ENCODE measurements around the gene MYO1C.
A peak's percentile ranks its signal among the peaks of the same experiment; 100 is the strongest.
"Not testable (repeated sequence)": the region's sequence is repeated elsewhere in the genome, so short reads cannot be mapped to it uniquely, and the experiment has no call there.

MYO1C gene

DNA sequence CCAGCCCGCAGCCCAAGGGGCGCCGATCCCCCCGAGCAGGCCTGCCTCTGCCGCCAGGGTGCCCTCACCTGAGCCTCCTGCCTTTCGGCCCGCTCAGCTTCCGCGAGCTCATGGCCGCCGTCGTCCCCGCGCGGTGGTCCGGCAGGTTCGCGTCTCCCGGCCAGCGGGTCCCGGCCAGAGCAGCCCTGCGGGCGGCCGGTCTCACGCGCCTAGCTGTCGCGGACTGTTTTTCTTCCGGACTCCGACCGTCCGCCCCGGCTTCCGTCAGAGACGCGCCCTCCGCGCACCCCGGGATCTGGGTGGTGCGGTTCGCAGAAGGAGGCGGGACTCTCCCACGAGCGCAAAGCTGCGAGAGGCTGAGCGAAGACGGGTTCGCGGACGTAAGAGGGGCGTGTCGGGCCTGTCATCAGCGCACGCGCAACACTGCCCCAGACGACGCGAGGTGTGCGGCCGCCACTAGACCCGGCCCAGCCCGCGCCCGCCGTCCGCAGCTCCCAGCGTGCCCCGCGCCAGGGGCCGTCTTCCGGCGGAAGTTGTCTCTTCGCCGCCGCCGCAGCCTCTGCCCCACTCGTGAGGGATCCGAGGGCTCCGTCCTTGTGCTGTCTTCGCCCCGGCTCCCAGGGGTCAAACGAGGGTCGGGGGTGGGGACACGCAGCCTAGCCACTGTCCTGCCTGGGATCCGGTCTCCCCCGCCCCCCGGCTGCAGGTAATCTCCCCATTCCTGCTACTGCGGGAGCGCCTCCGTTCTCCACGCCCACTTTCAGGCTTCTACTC, 24.1 kb upstream of the MYO1C start, which contains the start of gene INPP5K:
INPP5K (minus strand) TSS at position 225 of the 774 bp plus-strand sequence; CDS start at position 112, 113 bp downstream.
- Mint-ChIP-seq H3K4me3 (peak within 1 kb of the TSS; percentile 88), H3K27ac (peak within 1 kb of the TSS; percentile 77), H3K36me3 (ENCODE audit: low read depth) (peaks cover 15% of the 10 kb centered on the region), H3K9me3 (no peaks in the 10 kb centered on the region), H3K27me3 (no peaks in the 10 kb centered on the region), H3K4me1 (ENCODE audit: low read depth) (peaks cover 28% of the 10 kb centered on the region)

DNA sequence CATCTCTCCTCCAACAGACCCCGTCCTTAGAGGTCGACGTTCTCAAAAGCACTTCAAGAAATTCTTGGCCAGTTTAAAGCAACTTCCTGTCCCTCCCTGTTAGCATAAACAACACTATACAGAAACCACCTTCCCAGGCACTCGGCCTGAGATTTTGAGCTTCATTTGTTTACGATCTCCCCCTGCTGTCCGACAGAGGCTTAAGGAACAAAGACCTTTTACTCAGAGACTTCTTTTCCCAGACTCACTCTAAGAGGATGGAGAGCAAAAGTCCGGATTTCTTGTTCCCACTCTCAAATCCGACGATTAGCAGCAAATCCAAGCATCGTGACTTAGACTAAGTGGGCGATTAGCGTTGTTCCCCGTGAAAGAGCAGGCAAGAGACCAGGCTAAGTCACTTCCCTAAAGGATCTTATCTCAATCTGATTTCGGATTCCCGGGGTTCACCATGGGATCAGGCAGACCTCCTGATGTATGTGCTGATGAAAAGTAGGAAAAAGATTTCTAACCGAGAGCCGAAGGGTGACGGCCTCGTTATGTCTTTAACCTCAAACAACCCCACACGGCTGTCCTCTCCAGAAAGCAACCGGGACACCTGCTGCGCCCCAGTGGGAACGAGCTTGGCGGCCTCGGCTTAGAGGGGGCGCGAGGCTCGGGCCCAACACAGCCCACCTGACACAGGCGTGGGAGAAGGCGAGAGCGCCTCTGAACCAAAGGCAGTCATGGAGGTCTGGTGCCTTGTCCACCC, 23.3 kb upstream of the MYO1C start:
- H3K27me3 Mint-ChIP-seq = no peaks in the 10 kb centered on the region
- peak overlapping the region; percentile 59 for H3K27ac Mint-ChIP-seq
- no peaks in the 10 kb centered on the region for H3K9me3 Mint-ChIP-seq
- peaks cover 28% of the 10 kb centered on the region for H3K4me1 Mint-ChIP-seq (ENCODE audit: low read depth)
- peak overlapping the region; percentile 88 for H3K4me3 Mint-ChIP-seq
- peaks cover 15% of the 10 kb centered on the region for H3K36me3 Mint-ChIP-seq (ENCODE audit: low read depth)

DNA sequence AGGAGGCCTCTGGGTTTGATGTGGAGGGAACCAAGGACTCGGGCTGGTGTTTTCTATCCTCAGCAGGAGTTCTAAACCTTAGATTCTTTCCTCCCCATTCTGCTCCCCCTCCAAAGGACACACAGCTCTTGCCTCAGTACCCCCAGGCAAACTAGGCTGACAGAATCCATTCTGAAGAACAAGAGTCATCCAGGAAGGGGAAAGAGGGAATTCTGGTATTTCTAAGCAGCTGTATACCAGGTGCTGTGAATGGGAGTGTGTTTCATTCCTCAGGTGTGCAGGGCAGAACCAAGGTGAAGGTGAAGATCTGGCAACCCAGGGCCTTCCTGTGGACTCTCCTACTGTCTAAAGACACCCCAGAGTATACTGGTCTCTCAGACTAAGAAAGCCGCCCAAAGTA, 19.9 kb upstream of the MYO1C start:
- Mint-ChIP-seq H3K4me3 (no peak overlapping the region), H3K9me3 (no peaks in the 10 kb centered on the region), H3K4me1 (ENCODE audit: low read depth) (peaks cover 17% of the 10 kb centered on the region), H3K27ac (no peak overlapping the region), H3K36me3 (ENCODE audit: low read depth) (peaks cover 4% of the 10 kb centered on the region), H3K27me3 (no peaks in the 10 kb centered on the region)

DNA sequence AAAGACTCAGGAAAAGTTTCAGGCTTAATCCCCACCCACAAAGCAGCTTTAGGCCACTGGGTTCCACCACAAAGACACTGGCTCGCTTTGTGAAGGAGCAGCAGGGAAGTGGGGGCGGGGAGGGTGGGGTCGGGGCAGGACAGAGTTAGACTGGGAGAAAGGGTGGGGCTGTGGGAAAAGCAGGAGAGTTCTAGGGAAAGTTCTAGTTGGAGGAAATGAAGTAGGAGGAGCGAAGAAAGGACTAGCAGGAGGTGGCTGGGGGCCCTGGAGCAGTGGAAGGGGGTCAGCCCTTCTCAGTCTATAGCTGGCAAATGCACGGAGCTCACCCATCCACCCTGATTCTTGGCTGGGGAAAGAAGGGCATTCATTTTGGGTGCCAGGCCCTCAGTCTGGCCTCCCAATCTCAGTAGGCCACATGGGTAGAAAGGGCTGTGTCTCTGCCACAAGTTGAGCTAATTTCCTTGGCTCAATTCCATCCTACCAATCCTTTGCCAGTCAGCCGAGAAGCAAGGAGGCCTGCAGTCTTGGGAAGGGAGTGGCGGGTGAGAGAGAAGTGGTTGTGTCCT, 19.4 kb upstream of the MYO1C start:
- Mint-ChIP-seq H3K27me3 (no peaks in the 10 kb centered on the region), H3K4me1 (ENCODE audit: low read depth) (peaks cover 17% of the 10 kb centered on the region), H3K9me3 (no peaks in the 10 kb centered on the region), H3K36me3 (ENCODE audit: low read depth) (peaks cover 8% of the 10 kb centered on the region), H3K4me3 (no peak overlapping the region), H3K27ac (no peak overlapping the region)

DNA sequence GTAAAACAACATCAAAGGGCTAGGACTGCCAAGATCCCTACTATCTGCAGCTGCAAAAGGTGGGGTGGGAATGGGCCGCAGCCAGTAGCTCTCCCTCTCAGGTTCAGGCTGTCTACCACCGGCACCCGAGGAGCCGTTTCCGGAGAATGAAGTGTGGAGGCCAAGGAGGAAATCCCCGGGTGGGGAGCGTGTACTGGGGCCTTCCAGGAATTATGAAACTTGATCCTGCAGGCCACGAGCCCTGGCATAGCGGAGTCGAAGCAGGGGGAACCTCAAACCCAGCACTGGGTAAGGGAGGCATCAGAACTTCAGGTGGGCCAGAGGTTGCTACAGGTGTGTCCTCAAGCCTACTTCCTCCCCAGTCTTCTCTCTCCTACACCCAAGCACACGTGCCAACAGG, 18.8 kb upstream of the MYO1C start:
- Mint-ChIP-seq H3K36me3 (ENCODE audit: low read depth) (peaks cover 8% of the 10 kb centered on the region), H3K27me3 (no peaks in the 10 kb centered on the region), H3K4me3 (no peak overlapping the region), H3K27ac (no peak overlapping the region), H3K9me3 (no peaks in the 10 kb centered on the region), H3K4me1 (ENCODE audit: low read depth) (peaks cover 17% of the 10 kb centered on the region)

DNA sequence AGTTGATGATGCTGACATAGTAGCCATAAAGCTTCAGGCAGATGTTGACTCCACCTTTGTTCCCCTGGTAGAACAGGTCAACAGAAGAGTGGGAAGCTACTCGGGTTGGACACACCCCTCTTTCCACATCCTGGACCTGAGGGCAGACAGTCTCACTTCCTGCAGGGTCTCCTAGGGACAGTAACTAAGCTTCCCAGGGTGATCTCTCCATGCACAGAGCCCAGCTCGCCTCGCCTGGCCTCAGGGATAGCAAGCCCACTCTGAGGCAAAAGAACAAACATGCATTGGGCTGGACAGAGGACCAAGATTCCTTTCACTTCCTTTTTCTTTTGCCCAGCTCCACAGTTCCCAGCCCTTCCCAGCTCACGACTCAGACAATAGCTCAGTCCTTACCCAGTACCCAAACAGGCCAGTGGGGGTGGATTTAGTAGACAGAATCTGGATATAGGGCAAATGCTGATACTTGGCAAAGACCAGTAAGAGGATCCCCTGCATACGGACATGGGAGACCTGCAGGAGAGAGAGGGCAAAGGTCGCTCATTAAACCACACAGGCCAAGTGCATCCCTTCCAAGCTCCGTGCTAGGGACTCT, 16.9 kb upstream of the MYO1C start:
- no peak overlapping the region for H3K4me3 Mint-ChIP-seq
- no peaks in the 10 kb centered on the region for H3K27me3 Mint-ChIP-seq
- H3K27ac Mint-ChIP-seq = no peak overlapping the region
- H3K4me1 Mint-ChIP-seq (ENCODE audit: low read depth) = peaks cover 2% of the 10 kb centered on the region
- H3K9me3 Mint-ChIP-seq = no peaks in the 10 kb centered on the region
- peaks cover 12% of the 10 kb centered on the region for H3K36me3 Mint-ChIP-seq (ENCODE audit: low read depth)

DNA sequence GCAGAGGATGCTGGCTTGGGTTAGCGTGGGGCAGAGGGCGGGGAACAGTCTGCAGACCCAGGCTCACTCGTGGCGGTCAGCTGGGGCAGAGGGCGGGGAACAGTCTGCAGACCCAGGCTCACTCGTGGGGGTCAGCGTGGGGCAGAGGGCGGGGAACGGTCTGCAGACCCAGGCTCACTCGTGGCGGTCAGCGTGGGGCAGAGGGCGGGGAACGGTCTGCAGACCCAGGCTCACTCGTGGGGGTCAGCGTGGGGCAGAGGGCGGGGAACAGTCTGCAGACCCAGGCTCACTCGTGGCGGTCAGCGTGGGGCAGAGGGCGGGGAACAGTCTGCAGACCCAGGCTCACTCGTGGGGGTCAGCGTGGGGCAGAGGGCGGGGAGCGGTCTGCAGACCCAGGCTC, 16.2 kb upstream of the MYO1C start:
- H3K9me3 Mint-ChIP-seq; H3K4me3 Mint-ChIP-seq; H3K27ac Mint-ChIP-seq; H3K27me3 Mint-ChIP-seq; H3K4me1 Mint-ChIP-seq (ENCODE audit: low read depth): not testable (repeated sequence)
- peaks cover 17% of the 10 kb centered on the region for H3K36me3 Mint-ChIP-seq (ENCODE audit: low read depth)

DNA sequence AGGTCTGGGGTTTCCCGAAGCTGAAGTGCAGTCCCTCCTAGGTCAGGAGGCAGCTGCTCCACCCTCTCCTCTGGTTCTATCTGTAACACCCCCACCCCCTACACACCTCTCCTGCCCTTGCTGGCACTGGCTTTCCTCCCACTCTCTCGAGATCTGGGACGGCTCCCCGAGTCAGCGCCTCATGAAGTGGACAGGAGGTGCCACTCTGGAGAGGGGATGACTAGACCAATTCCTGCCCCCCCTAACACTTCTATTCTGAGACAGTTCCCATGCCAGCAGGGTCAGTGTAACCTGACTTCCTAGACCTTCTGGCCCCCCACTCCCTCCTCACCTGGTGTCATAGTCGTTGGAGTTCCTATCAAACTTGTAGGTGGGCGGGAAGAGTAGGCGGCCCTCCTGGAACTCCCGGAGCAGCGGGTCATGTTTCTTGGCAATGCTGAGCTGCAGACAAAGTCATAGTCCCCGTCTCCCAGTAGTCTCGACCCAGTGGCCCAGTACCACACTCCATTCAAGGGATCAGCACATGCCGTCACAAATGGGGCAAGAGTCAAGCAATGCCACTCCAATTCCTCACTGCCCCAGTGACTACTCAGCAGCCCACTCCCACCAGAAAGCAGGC, 14.3 kb upstream of the MYO1C start:
- no peaks in the 10 kb centered on the region for H3K4me1 Mint-ChIP-seq (ENCODE audit: low read depth)
- no peaks in the 10 kb centered on the region for H3K27me3 Mint-ChIP-seq
- no peak overlapping the region for H3K27ac Mint-ChIP-seq
- H3K9me3 Mint-ChIP-seq = no peaks in the 10 kb centered on the region
- H3K4me3 Mint-ChIP-seq = no peak overlapping the region
- peaks cover 17% of the 10 kb centered on the region for H3K36me3 Mint-ChIP-seq (ENCODE audit: low read depth)

DNA sequence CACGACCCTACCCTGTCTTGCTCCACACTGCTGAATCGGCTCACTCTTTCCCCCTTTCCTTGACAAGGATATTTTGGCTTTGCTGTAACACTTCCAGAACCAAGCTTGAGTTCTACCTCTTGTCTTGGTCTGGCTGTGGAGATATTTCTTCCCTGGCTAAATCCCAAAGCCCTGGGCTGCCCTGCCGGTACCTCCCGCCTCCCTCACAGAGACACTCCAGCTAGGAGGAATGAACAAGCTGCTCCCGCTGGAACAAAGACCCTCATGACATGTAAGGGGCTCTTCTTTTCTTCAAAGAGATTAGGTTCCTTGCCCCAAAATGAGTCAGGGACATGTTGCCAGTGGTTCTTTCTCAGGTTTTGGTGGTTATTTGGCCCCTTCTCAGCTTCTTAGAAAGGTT, 13.1 kb upstream of the MYO1C start:
- no peaks in the 10 kb centered on the region for H3K4me1 Mint-ChIP-seq (ENCODE audit: low read depth)
- no peak overlapping the region for H3K4me3 Mint-ChIP-seq
- H3K27ac Mint-ChIP-seq = no peak overlapping the region
- no peaks in the 10 kb centered on the region for H3K27me3 Mint-ChIP-seq
- H3K36me3 Mint-ChIP-seq (ENCODE audit: low read depth) = peaks cover 17% of the 10 kb centered on the region
- H3K9me3 Mint-ChIP-seq = no peaks in the 10 kb centered on the region

DNA sequence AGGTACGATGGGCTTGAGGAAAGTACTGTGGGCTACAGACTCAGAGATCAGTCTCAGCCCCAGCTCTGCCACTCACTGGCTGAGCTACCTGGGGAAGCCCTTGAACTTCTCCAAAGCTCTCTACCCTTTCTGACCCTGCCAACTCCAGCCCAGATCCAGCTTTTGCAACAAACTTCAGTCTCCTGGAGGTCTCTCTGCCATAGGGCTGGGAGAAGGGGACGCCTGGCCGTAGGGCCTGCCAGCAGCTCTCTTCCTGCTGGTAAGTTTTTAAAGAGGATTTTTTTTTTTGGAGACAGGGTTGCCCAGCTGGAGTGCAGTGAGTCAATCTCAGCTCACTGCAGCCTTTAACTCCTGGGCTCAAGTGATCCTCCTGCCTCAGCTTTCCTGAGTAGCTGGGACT, 12.4 kb upstream of the MYO1C start:
- Mint-ChIP-seq H3K36me3 (ENCODE audit: low read depth) (peaks cover 17% of the 10 kb centered on the region), H3K4me1 (ENCODE audit: low read depth) (no peaks in the 10 kb centered on the region), H3K9me3 (no peaks in the 10 kb centered on the region), H3K27ac (no peak overlapping the region), H3K27me3 (no peaks in the 10 kb centered on the region), H3K4me3 (no peak overlapping the region)

DNA sequence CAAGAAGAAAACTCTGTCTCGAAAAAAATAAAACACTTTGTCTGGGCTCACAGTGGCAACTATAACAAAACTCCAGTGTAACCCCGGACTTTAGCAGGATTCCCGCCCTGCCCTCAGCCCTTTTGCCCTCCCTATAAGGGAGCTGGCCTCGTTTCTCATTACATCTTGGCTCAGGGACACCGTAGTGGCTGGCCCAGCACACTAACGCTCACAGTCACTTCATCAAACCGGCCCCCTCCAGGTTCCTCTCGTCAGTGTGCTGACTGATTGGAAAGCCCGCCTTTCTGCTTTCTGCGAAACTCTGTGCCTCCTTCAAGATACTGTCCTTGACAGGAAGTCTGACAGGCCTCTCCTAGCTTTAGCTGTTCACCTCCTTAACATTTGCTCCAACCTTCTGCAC, 11.2 kb upstream of the MYO1C start:
- H3K9me3 Mint-ChIP-seq = no peaks in the 10 kb centered on the region
- no peaks in the 10 kb centered on the region for H3K27me3 Mint-ChIP-seq
- H3K36me3 Mint-ChIP-seq (ENCODE audit: low read depth) = peaks cover 12% of the 10 kb centered on the region
- H3K27ac Mint-ChIP-seq = no peak overlapping the region
- no peaks in the 10 kb centered on the region for H3K4me1 Mint-ChIP-seq (ENCODE audit: low read depth)
- no peak overlapping the region for H3K4me3 Mint-ChIP-seq

DNA sequence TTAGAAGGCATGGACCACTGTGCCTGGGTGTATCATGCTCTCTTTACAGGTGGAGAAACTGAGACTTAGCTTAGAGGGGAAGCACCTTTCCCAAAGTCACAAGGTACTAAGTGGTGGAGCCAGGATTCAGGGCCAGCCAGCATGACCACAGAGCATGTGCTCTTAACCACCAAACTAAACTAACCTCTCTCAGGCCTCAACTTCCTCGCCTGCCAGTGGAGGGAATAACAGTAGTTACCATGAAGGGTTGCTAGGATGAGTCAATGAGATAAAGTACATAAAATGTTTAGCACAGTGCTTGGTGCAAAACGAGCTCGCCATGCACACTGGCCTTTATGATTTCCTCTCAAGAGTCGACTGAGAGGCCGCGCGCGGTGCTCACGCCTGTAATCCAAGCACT, 6.4 kb upstream of the MYO1C start:
- Mint-ChIP-seq H3K36me3 (ENCODE audit: low read depth) (peaks cover 1% of the 10 kb centered on the region), H3K27ac (no peak overlapping the region), H3K4me1 (ENCODE audit: low read depth) (no peaks in the 10 kb centered on the region), H3K9me3 (no peaks in the 10 kb centered on the region), H3K4me3 (no peak overlapping the region), H3K27me3 (no peaks in the 10 kb centered on the region)

DNA sequence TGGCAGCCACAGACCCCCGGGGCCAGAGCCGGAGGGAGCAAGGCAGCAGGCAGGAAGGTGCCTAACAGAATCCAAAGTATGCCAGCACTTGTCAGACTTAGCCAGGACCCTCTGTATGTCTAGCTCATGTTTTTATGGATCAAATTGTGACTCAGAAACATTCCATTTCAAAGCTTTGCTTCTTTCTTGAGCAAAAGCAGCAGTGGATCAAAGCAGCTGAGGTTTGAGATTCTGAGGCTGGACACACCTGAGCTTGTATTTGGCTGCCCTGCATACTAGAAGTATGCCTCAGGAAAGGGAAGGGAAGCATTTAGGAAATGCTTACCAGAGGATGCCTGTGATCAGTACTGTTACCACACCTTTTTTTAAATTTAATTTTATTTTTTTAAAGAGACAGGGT, 5.7 kb upstream of the MYO1C start:
- Mint-ChIP-seq H3K4me1 (ENCODE audit: low read depth) (no peaks in the 10 kb centered on the region), H3K36me3 (ENCODE audit: low read depth) (no peaks in the 10 kb centered on the region), H3K4me3 (no peak overlapping the region), H3K9me3 (no peaks in the 10 kb centered on the region), H3K27ac (no peak overlapping the region), H3K27me3 (no peaks in the 10 kb centered on the region)

DNA sequence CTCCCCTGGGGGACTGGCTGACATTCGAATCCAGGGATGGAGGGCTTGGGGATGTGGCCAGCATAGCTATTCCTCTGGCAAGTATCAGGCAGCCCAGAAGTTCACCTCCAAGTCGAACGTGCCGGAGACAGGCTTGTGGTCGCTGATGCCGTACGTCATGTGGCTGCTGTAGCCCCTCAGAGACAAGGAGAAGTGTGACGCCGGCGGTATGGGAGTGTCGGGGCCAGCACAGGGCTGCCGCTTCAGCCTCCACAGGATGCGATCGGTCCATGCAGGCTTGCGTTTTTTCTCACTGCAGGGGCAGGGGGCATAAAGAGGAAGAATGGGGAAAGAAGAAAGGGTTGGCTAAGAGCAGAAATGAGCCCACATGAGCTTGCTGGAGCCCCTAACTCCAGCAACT, 5.3 kb upstream of the MYO1C start:
- H3K4me3 Mint-ChIP-seq = no peak overlapping the region
- no peaks in the 10 kb centered on the region for H3K36me3 Mint-ChIP-seq (ENCODE audit: low read depth)
- no peak overlapping the region for H3K27ac Mint-ChIP-seq
- H3K4me1 Mint-ChIP-seq (ENCODE audit: low read depth) = no peaks in the 10 kb centered on the region
- H3K9me3 Mint-ChIP-seq = no peaks in the 10 kb centered on the region
- no peaks in the 10 kb centered on the region for H3K27me3 Mint-ChIP-seq

DNA sequence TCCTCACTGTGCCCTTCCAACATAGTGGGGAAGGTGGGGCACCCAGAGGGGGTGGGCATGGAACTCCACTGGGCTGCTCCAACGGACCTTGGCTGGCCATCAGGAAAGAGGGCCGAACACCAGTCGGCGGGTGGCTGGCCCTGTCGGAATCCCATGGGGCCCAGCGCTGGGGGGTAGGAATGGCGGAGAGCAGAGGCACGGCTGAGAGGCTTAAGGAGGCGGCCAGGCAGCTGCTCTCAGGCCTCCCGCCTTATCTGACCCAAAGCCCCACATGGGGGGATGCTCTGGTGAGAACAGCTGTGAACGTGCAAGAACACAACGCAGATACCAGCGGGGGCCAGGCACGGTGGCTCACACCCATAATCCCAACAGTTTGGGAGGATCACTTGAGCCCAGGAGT, 4.4 kb upstream of the MYO1C start:
- Mint-ChIP-seq H3K27me3 (no peaks in the 10 kb centered on the region), H3K4me3 (no peak overlapping the region), H3K4me1 (ENCODE audit: low read depth) (peaks cover 3% of the 10 kb centered on the region), H3K9me3 (no peaks in the 10 kb centered on the region), H3K36me3 (ENCODE audit: low read depth) (no peaks in the 10 kb centered on the region), H3K27ac (no peak overlapping the region)
